ENCODE measurements around the gene RAB6B.
A peak's percentile ranks its signal among the peaks of the same experiment; 100 is the strongest.

RAB6B gene

DNA sequence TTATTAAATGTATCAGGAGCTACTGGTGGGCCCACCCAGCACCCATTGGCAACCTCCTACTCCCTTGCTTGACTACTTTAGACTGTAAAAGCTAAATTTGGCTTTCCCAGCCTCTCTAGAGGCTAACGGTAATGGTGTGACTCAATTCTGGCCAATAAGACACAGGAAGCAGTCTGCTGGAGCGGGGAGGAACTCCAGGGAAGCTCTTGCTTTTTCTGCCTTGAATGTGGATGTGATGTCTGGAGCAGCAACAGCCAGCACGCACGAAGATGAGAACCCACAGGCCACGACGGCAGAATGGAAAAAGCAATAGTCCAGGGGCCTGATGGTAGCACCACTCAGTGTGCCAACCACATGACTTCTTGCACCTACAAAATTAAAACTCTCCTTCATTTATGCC is 39.9 kb downstream of the RAB6B start:
- DNase-seq: no peak

DNA sequence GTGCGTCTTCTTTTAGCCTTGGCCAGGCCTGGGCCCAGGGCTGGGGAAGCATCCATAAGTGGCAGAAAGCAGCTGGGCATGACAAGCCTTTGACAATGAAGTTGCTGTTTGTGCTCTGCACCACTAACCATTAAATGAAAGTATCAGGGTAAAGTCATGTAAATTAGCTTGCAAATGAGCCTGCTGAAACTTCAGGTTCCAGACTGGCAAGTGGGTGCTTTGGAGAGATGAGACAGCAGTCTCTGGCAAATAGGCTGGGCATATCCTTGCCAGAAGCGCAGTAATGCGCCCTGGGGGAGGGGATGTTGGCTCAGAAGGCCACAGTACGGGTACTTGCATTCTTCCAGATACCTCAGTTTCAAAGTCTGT is 40.7 kb downstream of the RAB6B start:
- no peak for DNase-seq

DNA sequence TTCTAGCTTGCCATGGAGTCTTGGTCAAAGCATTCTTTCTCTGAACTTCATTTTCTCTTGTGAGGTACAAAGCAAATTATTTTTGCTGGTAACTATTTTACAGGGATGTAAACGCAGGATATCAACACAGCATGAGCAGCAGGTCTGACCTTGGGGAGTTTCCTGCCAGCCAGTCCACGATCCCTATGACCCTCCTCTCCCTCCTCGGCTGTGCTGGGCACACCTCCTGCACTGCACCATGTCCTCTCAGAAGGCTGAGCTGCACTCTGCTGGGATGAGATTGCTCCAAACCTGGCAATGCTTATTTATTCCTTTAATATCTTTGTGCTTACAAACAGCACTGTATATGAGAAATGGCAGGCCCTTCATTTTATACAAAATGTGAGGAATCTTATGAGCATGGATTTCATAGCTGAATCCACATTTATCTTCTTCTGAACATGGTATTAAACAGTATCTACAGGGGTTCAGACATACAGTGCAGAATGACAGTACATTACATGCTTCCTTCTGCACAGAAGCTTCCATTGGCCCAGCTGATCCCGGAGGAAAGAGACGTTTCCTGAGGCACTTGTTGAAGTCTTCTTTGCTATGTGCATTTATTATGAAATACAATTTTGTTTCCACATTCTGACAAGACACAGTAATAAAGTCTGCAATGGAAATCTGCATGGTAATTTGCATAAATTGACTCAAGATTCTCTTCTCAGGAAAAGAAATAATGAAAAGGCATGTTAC is 41.2 kb downstream of the RAB6B start:
- no peak for DNase-seq

DNA sequence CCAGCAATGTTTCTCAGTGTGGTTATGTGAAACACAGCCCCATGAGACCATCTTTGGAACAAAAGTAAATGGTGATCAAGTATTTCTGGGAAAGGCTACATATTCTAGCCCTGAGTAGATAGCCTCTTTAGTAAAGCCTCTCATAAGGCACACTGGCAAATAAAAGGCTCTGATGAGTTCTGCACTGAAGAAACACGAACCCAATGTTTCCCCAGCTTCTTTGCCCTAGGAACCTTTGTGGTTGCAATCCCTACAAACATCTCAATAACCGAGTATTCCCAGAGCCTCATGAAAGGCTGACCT is 41.8 kb downstream of the RAB6B start:
- no peak for DNase-seq

DNA sequence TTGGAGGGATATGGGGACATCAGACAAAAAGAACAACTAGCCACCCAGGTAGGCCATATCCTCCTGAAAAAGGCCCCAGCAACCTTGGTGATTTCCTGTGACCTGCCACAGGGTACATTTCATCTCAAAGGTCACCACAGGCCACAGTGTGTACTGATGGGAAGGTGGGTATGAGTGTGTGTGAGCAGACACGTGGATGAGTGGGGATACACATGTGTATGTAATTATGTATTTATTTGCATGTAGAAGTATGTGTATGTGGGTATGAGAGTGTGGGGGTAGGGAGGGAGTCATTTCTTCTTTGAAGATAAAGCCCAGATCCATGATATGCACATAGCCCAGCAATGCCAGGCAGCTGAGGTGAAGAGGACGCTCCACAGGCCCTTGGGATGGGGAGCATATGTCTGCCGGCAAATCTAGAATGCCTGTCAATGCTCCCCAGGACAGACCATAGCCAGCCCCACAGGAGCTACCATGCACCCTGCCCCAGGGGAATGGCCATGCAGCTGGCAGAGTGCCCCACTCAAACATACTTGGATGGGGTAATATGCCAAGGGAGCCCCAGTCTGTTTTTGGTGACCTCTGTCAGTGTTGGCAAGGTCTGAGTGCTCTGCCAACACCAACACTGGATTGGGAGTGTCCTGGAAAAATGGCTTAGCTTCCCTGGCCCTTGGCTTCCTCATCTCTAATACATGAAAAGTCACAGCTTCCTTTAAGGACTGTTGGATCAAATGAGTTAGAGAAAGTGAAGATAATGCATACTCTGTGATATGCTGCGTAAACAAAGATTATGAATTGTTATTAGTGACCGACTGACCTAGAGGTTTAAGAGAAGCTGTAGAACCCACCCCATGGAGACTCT is 42.4 kb downstream of the RAB6B start:
- DNase-seq: no peak

DNA sequence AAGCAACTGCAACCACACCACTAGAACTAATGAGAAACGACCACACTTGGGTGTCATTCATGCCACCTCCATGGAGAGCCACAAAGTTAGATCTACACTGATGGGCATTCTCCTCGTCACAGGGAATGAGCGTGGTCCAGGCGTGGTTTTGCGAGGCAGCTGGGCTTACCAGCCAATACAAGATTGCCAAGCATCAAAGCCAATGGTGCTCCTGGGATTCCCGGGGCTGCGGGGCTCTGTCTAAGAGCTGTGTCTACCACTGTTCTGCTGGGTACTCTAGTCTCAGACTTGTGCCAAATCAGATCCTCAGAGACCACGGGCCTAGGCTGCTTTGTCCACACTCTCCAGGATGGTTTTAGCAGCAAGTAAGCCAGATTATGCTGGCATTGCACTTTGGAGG is 43.8 kb downstream of the RAB6B start:
- DNase-seq: no peak

DNA sequence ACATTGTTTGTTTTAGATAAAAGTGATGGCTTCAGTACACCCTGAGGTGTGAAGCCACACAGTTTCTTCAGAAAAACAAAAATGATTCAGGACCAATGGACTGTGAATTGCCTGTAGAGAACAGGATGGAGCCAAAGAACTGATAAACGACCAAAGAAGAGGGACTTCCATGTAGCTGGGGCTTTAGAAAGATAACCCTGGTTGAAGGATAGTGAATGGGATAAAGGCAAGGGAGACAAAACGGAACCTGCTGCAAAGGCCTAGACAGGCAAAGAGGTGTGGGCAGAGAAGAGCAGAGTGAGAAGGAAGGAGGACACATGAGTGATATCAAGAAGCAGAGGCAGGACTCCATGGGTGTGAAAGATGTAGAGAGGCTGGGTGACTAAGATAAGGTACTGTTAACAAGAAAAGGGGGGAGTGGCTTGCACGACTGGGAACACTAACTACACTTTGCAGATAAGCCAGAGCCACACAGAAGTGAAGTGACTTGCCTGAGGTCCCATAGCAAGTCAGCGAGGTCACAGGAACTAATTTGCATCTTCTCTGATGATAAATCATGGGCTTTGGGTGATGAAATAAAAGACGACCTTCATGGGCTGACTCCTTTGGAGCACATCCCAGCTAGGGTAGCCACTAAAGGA is 44.3 kb downstream of the RAB6B start:
- DNase-seq: no peak

DNA sequence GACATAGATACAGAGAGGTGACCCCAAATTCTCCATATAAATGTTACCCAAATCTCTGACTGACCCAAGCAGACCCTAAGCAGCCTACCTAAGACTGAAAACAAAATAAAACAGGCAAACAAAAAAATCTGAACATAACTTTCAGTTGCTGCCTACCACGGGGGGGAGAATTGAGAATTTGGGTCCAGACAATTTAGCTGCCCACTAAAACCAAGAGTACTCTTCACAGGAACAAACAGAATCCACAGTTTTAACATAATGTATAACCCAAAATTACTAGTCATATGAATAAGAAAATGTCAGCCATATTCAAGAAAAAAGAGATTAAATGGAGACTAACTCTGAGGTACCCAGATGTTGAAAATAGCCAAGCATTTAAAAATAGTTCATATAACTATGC is 45.6 kb downstream of the RAB6B start:
- DNase-seq: no peak

DNA sequence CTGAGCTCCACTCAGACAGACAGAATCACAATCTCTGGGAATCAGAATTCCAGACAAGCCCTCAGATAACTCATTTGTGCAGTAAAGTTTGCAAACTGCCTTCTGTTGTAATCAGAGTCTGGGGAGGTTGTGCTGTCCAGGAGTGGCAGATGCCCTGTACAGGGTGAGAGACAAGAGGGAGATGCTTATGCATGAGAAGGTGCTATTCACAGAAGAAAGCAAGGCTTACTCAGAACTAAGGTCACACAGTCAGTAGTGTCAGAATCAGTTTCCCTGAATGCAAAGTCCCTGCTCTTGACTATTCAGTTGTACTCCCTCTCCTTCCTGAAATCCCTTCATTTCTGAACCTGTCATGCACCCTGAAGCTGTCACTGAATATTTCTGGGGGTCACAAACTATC is 46.3 kb downstream of the RAB6B start:
- no peak for DNase-seq

DNA sequence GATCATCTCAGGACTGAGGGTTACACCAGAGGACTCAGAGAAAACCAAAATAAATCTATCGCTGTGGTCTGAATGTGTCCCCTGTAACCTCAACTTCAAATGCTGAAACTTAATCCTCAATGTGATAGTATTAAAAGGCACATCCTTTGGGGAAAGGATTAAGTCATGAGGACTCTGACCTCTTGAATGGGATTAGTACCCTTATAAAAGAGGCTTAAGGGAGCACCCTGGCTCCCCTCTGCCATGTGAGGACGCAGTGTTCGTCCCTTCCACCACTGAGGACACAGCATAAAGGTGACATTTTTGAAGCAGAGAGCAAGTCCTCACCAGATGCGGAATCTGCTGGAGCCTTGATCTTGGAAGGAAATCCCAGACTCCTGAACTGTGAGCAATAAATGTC is 50.6 kb downstream of the RAB6B start:
- DNase-seq: peak; percentile 90

DNA sequence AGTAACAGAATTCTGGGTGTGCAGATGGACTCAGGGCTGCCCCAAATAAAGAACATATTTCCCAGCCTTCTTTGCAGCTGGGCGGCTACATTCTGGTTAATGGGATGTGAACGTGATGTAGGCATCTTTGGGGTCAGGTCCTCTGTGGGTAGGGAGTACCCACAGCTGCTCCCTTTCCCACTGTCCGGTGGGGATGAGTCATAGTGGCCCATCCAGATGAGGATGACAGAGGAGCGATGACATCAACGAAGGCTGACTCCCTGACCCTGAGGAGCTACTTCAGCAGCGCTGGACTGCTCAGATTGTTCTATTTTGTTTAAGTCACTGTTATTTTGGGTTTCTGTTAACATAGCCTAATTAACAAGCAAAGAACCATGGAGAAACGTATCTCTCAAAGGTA is 52.0 kb downstream of the RAB6B start:
- no peak for DNase-seq

DNA sequence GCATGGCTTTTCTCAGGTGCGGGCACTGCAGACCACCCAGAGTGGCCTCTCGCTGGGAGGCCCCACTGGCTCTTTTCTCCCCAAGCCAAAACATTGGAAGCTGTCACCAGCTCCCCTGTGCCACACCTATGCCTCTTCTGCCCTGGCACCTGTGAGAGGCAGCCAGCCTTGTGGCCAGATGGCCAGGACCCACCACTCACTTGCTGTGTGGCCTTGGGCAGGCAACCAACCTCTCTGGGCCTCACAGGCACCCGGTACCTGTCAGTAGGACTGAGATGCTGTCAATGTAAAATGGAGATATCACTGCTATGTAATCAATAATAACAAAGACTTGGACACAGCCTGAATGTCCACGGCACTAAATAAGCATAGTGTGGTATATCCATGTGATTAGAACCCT is 53.5 kb downstream of the RAB6B start:
- no peak for DNase-seq

DNA sequence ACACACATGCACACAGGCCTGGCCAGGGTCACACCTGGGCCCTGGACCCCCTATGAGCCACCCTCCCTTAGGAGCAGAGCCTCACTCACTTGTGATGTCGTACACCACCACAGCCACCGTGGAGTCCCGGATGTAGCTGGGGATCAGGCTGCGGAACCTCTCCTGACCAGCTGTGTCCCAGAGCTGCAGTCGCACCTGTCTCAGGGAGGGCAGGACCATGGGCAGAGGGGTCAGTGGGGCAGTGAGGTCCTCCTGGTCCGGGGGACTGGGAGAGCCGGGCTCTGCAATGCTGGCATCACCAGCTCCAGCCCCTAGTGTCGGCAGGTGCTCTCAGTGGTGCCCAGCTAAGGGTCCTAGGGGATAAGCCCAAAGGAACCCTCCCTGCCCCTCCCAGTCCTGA is 54.5 kb downstream of the RAB6B start:
- DNase-seq: no peak

DNA sequence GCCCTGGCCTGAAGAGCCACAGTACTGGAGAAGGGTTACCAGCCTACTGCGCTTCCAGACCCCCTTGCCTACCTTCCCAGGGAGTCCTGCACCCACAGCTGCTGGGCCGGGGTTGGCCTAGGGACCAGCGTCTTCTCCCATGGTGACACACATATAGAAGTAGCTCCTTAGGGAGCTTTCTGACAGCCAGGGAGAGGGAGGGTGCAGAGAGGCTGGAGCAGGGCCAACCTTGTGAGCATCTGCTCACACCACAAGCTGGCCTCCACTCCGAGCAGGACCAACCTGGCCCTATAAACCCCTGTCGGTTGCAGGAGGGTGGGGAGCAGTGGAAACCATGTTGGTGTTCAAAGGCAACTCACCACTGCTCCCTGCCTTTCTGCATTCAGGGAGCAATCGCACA is 54.9 kb downstream of the RAB6B start:
- no peak for DNase-seq

DNA sequence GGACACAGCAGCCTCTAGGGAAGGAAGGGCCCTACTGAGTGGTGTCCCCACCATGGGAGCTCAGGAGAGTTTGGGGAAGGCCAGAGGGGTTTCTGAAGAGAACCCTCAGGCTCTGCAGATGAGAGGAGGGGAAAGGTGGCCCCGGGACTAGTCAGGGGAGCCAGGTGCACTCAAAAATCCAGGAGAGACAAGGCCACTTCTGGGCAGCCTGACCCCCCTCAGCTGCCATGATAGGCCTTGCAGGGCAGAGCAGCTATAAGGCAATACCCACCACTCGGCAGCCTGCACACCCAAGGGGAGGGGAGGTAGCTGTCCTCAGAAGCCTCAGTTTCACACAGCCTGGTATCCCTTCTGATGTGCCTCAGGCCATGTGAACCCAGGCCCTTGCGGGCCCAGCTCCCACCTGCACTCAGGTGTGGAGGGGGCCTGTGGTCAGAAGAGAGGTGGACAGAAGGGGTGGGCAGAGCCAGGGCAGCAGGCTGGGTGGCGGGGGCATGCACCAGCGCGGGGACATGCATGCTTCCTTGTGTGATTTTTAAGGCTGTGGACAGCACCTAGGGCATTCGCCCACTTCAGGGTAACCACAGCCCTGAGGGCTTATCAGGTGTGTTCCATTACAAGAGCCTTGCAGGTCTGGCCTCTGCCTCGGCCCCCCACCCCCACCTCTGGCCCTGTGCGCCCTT is 55.5 kb downstream of the RAB6B start:
- no peak for DNase-seq

DNA sequence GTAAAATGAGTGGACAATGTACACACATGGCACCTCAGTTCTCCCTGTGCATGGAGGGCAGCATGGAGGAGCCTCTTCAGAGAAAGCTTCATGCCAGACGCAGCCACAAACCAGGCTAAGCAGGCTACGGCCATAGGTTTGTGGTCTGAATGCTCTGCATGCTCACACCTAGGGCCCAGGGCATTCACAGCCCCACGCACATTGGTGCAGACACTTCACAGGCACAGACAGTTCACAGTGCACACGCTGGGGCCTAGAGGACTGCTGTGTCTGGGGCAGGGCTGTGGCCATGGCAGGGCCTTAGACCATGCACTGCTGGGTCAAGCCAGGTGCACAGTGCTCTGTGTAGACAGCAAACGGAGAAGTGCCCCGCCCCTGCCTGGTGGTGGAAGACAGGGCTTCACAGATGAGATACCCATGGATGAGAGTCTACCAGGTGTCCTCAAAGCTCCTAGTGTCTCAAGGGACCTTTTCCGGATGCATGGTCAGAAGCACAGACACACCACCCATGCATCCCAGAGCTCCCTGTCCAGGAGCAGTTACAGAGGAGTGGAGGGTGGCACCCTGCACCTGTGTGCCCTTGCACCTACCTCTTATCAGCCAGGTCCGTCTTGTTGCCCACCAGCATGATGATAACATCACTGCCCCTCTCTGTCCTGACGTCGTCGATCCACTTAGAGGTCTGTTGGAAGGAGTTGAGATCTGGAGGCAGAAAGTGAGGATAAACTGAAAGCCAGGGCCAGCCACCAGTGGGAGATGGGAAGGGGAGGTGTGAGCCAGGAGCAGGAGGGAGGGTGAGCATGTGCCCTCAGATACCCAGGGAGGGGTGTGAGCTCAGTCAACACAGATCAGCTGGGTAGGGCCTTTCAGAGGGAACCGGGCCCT is 56.5 kb downstream of the RAB6B start:
- DNase-seq: no peak

DNA sequence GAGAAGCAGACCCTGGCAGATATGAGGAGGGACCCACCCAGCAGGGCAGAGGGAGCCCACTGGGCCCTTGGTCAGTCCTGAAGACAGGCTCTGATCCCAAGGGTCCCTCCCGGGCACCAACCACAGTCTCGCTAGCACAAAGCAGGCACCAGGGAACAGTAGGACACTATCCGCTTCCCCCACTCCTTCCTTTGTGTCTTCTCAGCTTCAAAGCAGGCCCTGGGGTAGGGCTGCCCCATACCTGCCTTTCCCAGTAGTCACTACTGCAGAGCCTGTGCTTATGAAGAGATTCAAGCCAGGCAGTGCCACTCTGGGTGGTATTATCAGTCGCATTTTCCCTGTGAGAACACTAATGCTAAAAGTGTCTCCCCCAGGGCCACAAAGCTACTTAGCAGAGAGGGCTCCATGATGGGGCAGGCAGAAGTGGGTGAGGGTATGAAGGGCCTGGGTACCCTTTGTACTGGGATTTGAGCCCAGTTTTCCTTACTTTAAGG is 57.3 kb downstream of the RAB6B start:
- DNase-seq: no peak

DNA sequence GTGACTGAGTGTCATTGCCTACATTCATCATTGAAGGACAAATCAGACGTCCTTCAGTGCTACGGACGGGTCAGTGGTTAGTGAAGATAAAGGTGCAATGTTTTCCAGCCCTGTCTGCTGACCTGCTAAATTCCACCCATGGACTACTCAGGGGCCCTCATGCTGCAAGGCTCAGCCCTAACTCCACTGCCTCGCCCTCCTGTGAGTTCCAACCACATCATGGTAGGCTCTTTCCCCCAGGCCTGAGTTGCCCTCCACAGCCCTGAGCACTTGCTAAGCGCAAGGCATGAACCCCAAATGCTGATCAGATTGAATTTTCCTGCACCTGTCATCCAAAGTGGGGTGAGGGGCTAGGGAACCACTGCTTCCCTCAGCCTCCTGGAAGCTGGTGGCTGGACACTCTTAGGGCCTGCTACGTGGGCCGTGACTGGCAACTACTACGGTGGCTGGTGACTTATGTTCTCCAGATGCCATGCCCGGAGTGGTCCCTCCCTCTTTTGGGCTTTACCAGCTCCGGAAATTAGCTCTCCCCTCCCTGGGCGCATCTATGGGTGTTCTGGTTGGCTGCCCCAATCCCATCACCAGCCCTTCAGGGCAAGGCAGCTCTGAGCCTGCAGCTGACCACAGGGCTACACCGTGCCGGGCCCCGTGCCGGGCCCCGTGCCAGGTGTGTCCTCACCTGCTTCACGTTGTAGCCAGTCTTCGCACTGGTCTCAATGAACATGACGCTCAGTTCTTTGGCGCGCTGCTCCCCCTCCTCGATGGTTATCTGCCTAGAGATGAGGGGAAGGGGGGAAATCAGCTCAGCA is 58.0 kb downstream of the RAB6B start:
- no peak for DNase-seq

DNA sequence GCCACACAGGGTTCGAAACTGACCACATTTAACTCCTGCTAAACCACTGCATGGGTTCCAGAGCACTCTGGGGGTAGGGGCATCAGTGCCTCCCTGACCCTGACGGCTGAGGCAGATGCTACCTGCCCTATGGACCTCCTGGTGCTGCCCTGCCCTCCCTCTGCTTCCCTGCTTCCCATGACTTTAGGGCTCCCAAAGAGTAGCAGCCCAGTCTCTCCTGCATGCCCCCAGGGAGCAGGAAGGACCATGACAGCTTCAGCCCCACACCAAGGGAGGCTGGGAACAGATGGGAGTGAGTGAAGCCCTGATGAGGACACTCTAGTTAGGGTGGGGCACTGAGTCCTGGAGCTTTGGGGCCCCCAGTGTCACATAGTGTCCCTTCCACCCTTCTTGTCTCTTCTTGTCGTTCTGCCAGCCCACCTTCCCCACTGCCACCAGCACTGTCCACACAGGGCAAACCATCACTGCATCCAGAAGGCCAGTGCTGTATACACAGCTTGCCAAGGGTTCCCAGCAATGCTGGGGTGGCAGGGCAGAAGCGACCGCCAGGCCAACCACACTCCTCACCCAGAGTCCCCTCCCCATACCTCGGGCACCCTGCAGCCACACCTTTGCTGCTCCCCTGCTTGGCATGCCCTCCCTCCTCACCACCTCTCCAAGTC is 59.1 kb downstream of the RAB6B start:
- no peak for DNase-seq

DNA sequence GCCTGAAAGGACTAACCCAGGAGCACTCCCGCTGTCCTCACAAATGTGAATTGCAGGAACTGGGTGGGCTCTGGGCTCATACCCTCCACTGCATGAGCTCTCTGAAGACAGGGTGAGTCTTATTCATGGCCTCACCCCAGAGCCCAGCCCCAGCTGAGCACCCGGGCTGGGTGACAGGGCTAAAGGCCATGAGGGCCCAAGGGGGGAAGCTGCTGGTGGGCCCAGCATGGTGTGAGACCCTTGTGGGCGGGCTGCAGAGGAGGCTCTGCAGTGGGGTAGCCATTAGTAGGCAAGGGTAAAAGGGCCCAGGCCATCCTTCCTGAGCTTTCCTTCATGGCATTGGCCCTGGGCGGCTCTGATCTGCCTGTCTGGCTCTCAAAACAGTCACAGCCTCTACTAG is 59.7 kb downstream of the RAB6B start:
- no peak for DNase-seq

DNA sequence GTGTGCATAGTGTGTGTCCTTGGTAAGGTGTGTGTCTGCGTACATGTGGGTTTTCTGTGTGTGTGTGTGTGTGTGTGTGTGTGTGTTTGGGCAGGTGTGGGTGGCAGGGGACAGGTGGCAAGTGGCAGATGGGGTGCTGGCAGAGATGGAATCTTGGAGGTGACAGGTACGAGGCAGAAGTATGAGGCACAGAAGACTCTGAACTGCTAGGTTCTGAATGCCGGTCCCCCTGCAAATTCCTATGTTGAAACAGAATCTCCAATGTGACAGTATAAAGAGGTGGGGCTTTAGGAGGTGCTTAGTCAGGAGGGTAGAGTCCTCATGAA is 60.3 kb downstream of the RAB6B start:
- no peak for DNase-seq
